ENCODE measurements around the gene GPR156. TPM values are rescaled to one million over a fixed set of nuclear protein-coding genes. Genes with fewer than 3 reads are reported as not detected.

Gene GPR156
- total RNA-seq, 1 experiment from 2014 or later: 0.15 TPM

GRCh38 chr3:120280026-120280425, 5.0 kb downstream of the GPR156 start:
- H3K36me3 ChIP-seq (ENCODE audit: control insufficient read depth in 1 of 2, insufficient read depth in 2 of 2, low read length in 2 of 2): no peaks in the 10 kb centered on the region
- no peaks in the 10 kb centered on the region for H3K9me3 ChIP-seq (ENCODE audit: control insufficient read depth in 1 of 2, insufficient read depth in 1 of 2, low read depth in 1 of 2, low read length in 2 of 2)
- no peaks in the 10 kb centered on the region for H3K79me2 ChIP-seq (ENCODE audit: insufficient read depth, low read length)
- intact Hi-C loops (cut with micrococcal nuclease): no loop called here
- H3K27me3 ChIP-seq (ENCODE audit: insufficient read depth, low read length): no peaks in the 10 kb centered on the region
- ChIA-PET CTCF (no interaction called here), POLR2A (no interaction called here), RAD21 (ENCODE audit: low non-redundant PET in 1 of 2, low total read pairs in 2 of 2, uncharacterized antibody in 2 of 2, unreplicated experiment in 2 of 2) (no interaction called here)
- H2AFZ ChIP-seq (ENCODE audit: low read depth, low read length, poor library complexity, severe bottlenecking): no peak overlapping the region
- BruUV-seq (replicated peaks): no TSS peak
- no peak overlapping the region for H3K4me3 ChIP-seq (replicated peaks in 1 of 2; ENCODE audit: low read depth in 1 of 2, low read length in 2 of 2)
- no peak overlapping the region for H3K9ac ChIP-seq (ENCODE audit: low read length)
- no peak overlapping the region for H3K4me2 ChIP-seq (ENCODE audit: low read length)
- ATAC-seq: no peak
- no peaks in the 10 kb centered on the region for H3K9me2 ChIP-seq (ENCODE audit: insufficient read depth)
- no peak for DNase-seq (ENCODE audit: low read depth, low spot score)
- TF ChIP-seq SP1 (IDR thresholded peaks at IDR 0.05; ENCODE audit: low read depth): no peak
- TF ChIP-seq POLR2A (IDR thresholded peaks at IDR 0.05; ENCODE audit: borderline replicate concordance, extremely low read depth, insufficient read depth, insufficient read length): no peak
- no peak for TF ChIP-seq ATF3 (IDR thresholded peaks at IDR 0.05)
- TF ChIP-seq ELF1 (IDR thresholded peaks at IDR 0.05; ENCODE audit: borderline replicate concordance, low read depth): no peak
- no peak for TF ChIP-seq CTCF (IDR thresholded peaks at IDR 0.05 in 2 of 3, conservative IDR thresholded peaks at IDR 0.05 in 1 of 3; ENCODE audit: borderline replicate concordance in 1 of 3, insufficient read depth in 1 of 3, low read depth in 2 of 3, low read length in 2 of 3)
- TF ChIP-seq MAX (IDR thresholded peaks at IDR 0.05): no peak
- TF ChIP-seq CEBPB (IDR thresholded peaks at IDR 0.05; ENCODE audit: low read depth): no peak
- TF ChIP-seq POLR2AphosphoS5 (IDR thresholded peaks at IDR 0.05; ENCODE audit: low read depth, low read length): no peak
- TF ChIP-seq EZH2phosphoT487 (IDR thresholded peaks at IDR 0.05; ENCODE audit: borderline replicate concordance): no peak
- TF ChIP-seq SIN3A (IDR thresholded peaks at IDR 0.05; ENCODE audit: low read depth): no peak
- no peak for TF ChIP-seq JUND (IDR thresholded peaks at IDR 0.05)
- no peak for TF ChIP-seq FOSL1 (IDR thresholded peaks at IDR 0.05; ENCODE audit: low read depth)
- H3K4me1 ChIP-seq (ENCODE audit: control insufficient read depth in 1 of 2, insufficient read depth in 2 of 2, low read length in 2 of 2): no peaks in the 10 kb centered on the region
- no peaks in the 10 kb centered on the region for H4K20me1 ChIP-seq (ENCODE audit: insufficient read depth)
- no peak overlapping the region for H3K27ac ChIP-seq (ENCODE audit: low read depth, low read length)
